Transverse colon (tissue), 4 donors: Measurements from ENCODE around the gene MPL. TPM values are rescaled to one million over a fixed set of nuclear protein-coding genes. Genes with fewer than 3 reads are reported as not detected.

Source experiments
- DNase-seq: peaks from one replicate; pipeline ENCODE4 v3.0.0-alpha.2; 2019
- H3K27ac ChIP-seq, 4 donors: fragments of 200-600 bp; sonication (generic); 2 replicates each; pipeline ENCODE4 v1.5.1; 2016 to 2018; ENCODE audit warnings: inconsistent platforms in 4 of 4
- H3K27me3 ChIP-seq: fragments of 200-600 bp; sonication (generic); 2 replicates; pipeline ENCODE4 v1.5.1; 2017; ENCODE audit warnings: inconsistent platforms
- H3K36me3 ChIP-seq, 4 donors: fragments of 200-600 bp; sonication (generic); 2 replicates each; pipeline ENCODE4 v1.5.1; 2017 to 2019; ENCODE audit warnings: inconsistent platforms in 4 of 4
- H3K4me1 ChIP-seq, 4 donors: fragments of 200-600 bp; sonication (generic); 2 replicates each; pipeline ENCODE4 v1.5.1; 2017 to 2020; ENCODE audit warnings: inconsistent platforms in 4 of 4
- H3K4me3 ChIP-seq, 4 donors: fragments of 200-600 bp; sonication (generic); 1 replicate in 1 of 4; 2 replicates in 3 of 4; pipeline versions ENCODE4 v1.5.1 to v1.6.1; 2017 to 2019; ENCODE audit warnings: inconsistent platforms in 4 of 4
- H3K9me3 ChIP-seq, 2 donors: fragments of 200-600 bp; sonication (generic); 2 replicates each; pipeline ENCODE4 v1.5.1; 2017 to 2019; ENCODE audit warnings: inconsistent platforms in 2 of 2
- EP300 ChIP-seq: sonication (generic); formaldehyde crosslinking; IDR thresholded peaks from one replicate; pipeline ENCODE4 v1.6.1; 2017; ENCODE audit warnings: antibody characterized with exemption, low read depth
- POLR2A ChIP-seq: fragments of 450-650 bp; IDR thresholded peaks from one replicate; pipeline ENCODE4 v1.6.1; 2016; ENCODE audit warnings: antibody characterized with exemption, mild to moderate bottlenecking, moderate library complexity
- POLR2AphosphoS5 ChIP-seq, 3 donors: sonication (generic); formaldehyde crosslinking; IDR thresholded peaks; one replicate each; pipeline ENCODE4 v1.6.1; 2016; ENCODE audit warnings: antibody characterized with exemption in 3 of 3
- WGBS, 2 donors: methylation state at CpG; one replicate each; pipeline ENCODE4 v1.1.5; 2018; ENCODE audit warnings: low coverage in 1 of 2; 5-methylcytosine and 5-hydroxymethylcytosine counted together
- in situ Hi-C, 4 donors: fragments of 200-750 bp; cut with MboI; loops; one replicate each; pipeline versions ENCODE4 v1.15.0 to v1.15.1; 2017; ENCODE audit warnings: low sequenced_read_pairs in 3 of 4, low pct_ligation_motif_present in 1 of 4, low pct_unique_long_range_greater_than_20kb in 1 of 4
- intact Hi-C: fragments of 100-400 bp; cut with DNase I; formaldehyde crosslinking; loops from one replicate; pipeline ENCODE4 v1.15.1; 2023; ENCODE audit warnings: low total_unique reads
- total RNA-seq, 4 donors: library from RNA; depleted of rRNA; stranded (reverse); fragments of >200 nt; gene quantifications; one replicate each; pipeline ENCODE4 v1.1.0, GENCODE V29; 2016
- TF ChIP-seq, protein P1 (sequence below), 5 experiments: fragments of 200-600 bp in 3 of 5; fragments of 450-650 bp in 2 of 5; sonication (generic) in 3 of 5; IDR thresholded peaks; 1 replicate in 2 of 5; 2 replicates in 3 of 5; pipeline ENCODE4 v1.5.1; 2016 to 2017; ENCODE audit warnings: antibody characterized with exemption in 5 of 5, inconsistent platforms in 3 of 5, mild to moderate bottlenecking in 2 of 5, moderate library complexity in 1 of 5

Gene MPL
- total RNA-seq, 4 donors from 2014 or later, result 0.32 TPM; not detected in 3

DNA sequence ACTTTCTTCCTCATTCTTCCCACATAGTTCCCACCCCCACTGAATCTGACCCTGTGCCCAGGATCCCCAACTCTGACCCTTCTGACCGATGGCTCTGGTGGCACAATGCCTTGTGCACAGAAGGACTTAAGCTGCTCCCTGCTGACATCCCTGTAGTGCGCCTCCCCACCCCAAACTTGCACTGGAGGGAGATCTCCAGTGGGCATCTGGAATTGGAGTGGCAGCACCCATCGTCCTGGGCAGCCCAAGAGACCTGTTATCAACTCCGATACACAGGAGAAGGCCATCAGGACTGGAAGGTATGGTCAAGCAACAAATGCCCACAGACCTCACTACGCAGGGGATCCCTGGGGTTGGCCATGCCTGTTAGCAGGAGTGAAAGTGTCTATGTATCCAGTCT is 9.0 kb downstream of the MPL start:
- Histone ChIP-seq H3K36me3 (no peaks in the 10 kb centered on the region), H3K4me3 (no peak overlapping the region), H3K9me3 (no peaks in the 10 kb centered on the region), H3K27ac (no peak overlapping the region), H3K27me3 (no peaks in the 10 kb centered on the region), H3K4me1 (peaks cover 7 to 30% (median 15%) of the 10 kb centered on the region in 4 donors)
- in situ Hi-C loops, result no loop called here
- 94 to 100% methylated on average over 1 to 5 of the region's 5 CpGs for WGBS, 2 donors
- DNase-seq, result no peak
- intact Hi-C loops, result no loop called here
- TF ChIP-seq, protein P1, sequence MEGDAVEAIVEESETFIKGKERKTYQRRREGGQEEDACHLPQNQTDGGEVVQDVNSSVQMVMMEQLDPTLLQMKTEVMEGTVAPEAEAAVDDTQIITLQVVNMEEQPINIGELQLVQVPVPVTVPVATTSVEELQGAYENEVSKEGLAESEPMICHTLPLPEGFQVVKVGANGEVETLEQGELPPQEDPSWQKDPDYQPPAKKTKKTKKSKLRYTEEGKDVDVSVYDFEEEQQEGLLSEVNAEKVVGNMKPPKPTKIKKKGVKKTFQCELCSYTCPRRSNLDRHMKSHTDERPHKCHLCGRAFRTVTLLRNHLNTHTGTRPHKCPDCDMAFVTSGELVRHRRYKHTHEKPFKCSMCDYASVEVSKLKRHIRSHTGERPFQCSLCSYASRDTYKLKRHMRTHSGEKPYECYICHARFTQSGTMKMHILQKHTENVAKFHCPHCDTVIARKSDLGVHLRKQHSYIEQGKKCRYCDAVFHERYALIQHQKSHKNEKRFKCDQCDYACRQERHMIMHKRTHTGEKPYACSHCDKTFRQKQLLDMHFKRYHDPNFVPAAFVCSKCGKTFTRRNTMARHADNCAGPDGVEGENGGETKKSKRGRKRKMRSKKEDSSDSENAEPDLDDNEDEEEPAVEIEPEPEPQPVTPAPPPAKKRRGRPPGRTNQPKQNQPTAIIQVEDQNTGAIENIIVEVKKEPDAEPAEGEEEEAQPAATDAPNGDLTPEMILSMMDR (IDR thresholded peaks at IDR 0.05), result no peak
- TF ChIP-seq POLR2A, result no peak
- TF ChIP-seq EP300, result no peak
- no peak for TF ChIP-seq POLR2AphosphoS5 (IDR thresholded peaks at IDR 0.05)

DNA sequence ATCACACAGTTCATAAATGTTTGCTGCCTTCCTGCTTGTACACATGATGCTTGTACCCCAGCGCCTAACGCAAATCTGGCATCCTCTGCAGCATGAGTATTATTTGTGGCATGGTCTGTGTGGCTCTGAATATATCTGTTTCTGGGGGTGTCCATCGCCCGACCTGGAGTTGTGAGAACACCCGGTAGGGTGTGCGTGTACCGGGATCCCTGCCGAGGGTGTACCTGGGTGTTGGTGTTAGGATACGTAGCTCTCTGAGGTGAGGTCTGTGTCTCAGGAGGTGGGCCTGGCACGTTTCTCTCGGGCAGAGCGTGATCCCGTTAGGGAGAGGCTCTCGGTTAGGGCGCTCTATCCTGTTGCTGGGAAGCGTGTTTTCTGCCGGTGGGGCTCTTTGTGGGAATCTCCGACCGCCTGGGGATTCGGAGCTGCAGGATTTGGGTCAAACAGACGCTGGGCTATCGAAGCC is 10.8 kb downstream of the MPL start:
- H3K36me3 ChIP-seq, result no peaks in the 10 kb centered on the region
- H3K9me3 ChIP-seq, result no peaks in the 10 kb centered on the region
- TF ChIP-seq POLR2AphosphoS5 (IDR thresholded peaks at IDR 0.05) (no peak), EP300 (no peak), POLR2A (no peak)
- TF ChIP-seq, protein P1 (IDR thresholded peaks at IDR 0.05), result no peak
- DNase-seq, result no peak
- peak overlapping the region; percentile 87 to 96 (median 94) for H3K27ac ChIP-seq
- peaks cover 7 to 30% (median 15%) of the 10 kb centered on the region in 4 donors for H3K4me1 ChIP-seq
- in situ Hi-C loops, result no loop called here
- 15 to 30% methylated on average over 2 to 22 of the region's 22 CpGs for WGBS, 2 donors
- intact Hi-C loops, result no loop called here
- no peaks in the 10 kb centered on the region for H3K27me3 ChIP-seq
- H3K4me3 ChIP-seq, result peak overlapping the region; percentile 42 to 63 (median 50)

DNA sequence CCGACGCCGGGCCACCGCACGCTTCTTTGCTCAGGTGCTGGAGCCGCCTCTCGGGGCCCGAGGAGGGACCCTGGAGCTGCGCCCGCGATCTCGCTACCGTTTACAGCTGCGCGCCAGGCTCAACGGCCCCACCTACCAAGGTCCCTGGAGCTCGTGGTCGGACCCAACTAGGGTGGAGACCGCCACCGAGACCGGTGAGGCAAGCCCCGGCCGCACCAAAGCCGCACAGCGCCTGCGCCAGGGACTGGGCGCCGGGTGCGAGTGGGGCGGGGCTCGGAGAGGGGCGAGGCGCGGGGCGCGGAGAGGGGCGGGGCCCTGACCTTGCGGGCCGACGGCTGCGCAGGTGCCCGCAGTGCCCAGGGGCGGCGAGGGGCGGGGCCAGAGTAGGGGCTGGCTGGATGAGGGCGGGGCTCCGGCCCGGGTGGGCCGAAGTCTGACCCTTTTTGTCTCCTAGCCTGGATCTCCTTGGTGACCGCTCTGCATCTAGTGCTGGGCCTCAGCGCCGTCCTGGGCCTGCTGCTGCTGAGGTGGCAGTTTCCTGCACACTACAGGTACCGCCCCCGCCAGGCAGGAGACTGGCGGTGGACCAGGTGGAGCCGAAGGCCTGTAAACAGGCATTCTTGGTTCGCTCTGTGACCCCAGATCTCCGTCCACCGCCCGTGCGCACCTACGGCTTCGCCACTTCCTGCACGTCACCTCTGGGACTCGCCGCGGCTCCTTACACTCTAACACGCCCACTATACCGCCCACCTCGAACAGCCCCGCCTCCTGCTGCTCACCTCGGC is 11.4 kb downstream of the MPL start:
- Histone ChIP-seq H3K36me3 (no peaks in the 10 kb centered on the region), H3K9me3 (no peaks in the 10 kb centered on the region), H3K27ac (peak overlapping the region; percentile 87 to 96 (median 94)), H3K4me3 (peak overlapping the region; percentile 42 to 63 (median 50)), H3K4me1 (peaks cover 7 to 30% (median 15%) of the 10 kb centered on the region in 4 donors), H3K27me3 (no peaks in the 10 kb centered on the region)
- intact Hi-C loops, result no loop called here
- DNase-seq, result peak; percentile 94
- in situ Hi-C loops, result no loop called here
- WGBS, 2 donors, result 16 to 20% methylated on average over 1 to 47 of the region's 72 CpGs
- TF ChIP-seq POLR2A (peak; percentile 76), POLR2AphosphoS5 (IDR thresholded peaks at IDR 0.05) (peak; percentile 68 to 86 (median 79)), EP300 (peak; percentile 53)
- TF ChIP-seq, protein P1 (IDR thresholded peaks at IDR 0.05), result peak in 1 of 5 experiments; percentile 22

DNA sequence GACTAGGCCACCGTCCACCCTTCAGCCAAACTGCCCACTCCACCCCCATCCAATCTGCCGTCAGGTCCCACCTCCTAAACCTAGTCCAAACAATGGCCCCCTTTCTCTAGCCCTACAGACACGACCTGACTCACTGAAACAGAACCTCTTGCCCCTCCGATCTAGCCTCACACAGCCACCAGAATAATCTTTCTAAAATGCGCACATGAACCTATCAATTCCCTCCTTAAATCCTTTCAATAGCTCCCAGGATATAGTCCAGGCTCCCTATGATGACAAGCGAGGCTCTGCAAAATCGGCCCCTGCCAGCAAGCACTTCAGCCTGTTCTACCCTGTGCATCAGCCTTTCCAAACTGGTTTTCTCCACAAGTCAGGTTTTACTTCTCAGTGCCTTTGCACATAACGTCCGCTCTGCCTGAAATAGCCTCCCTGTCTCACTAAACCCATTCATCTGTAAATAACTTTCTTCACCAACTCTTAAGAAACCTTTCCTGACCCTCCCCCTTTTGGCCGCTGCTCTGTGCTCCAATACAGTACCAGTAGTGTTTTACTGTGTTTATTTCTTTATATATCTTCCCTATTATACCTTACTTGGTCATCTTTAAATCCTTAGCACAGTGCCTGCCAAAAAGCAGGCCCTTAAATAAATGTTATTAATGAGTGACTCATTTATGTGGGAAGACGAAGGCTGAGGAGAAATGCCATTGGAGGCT is 12.1 kb downstream of the MPL start:
- DNase-seq, result no peak
- Histone ChIP-seq H3K4me3 (peak overlapping the region in 3 of 4 donors; percentile 42 to 53 (median 47)), H3K27ac (peak overlapping the region; percentile 87 to 96 (median 94)), H3K9me3 (no peaks in the 10 kb centered on the region), H3K36me3 (no peaks in the 10 kb centered on the region), H3K27me3 (no peaks in the 10 kb centered on the region), H3K4me1 (peaks cover 7 to 28% (median 15%) of the 10 kb centered on the region in 4 donors)
- in situ Hi-C loops, result no loop called here
- TF ChIP-seq POLR2AphosphoS5 (IDR thresholded peaks at IDR 0.05) (no peak), POLR2A (no peak), EP300 (no peak)
- TF ChIP-seq, protein P1 (IDR thresholded peaks at IDR 0.05), result no peak
- 40 to 45% methylated on average over 11 of the region's 11 CpGs for WGBS, 2 donors
- intact Hi-C loops, result no loop called here
